ENCODE data around the gene GRP. TPM values are rescaled to one million over a fixed set of nuclear protein-coding genes. Genes with fewer than 3 reads are reported as not detected.

The GRP gene
- total RNA-seq, 1 experiment from 2014 or later, result not detected

- TF ChIP-seq ZBTB33 (IDR thresholded peaks at IDR 0.05; ENCODE audit: extremely low read depth, insufficient replicate concordance, low read length), result no peak
- TF ChIP-seq ATF3 (IDR thresholded peaks at IDR 0.05), result no peak
- TF ChIP-seq CEBPB (IDR thresholded peaks at IDR 0.05; ENCODE audit: low read depth), result no peak
- TF ChIP-seq SP1 (IDR thresholded peaks at IDR 0.05; ENCODE audit: low read depth), result no peak
- no peak for TF ChIP-seq CBX3 (IDR thresholded peaks at IDR 0.05; ENCODE audit: low read depth)
- no peak for TF ChIP-seq RAD21 (IDR thresholded peaks at IDR 0.05; ENCODE audit: low read depth)
- no peak for TF ChIP-seq EGR1 (IDR thresholded peaks at IDR 0.05; ENCODE audit: low read depth)
These were observed 17.6 kb upstream of the GRP start (continued) for GRCh38 chr18:59202258-59202820.

GRCh38 chr18:59207506-59207905 lies 12.5 kb upstream of the GRP start:
- H3K27ac ChIP-seq (ENCODE audit: low read depth, low read length), result no peak overlapping the region
- intact Hi-C loops (cut with micrococcal nuclease), result no loop called here
- TF ChIP-seq POLR2A (IDR thresholded peaks at IDR 0.05; ENCODE audit: borderline replicate concordance, extremely low read depth, insufficient read depth, insufficient read length) (no peak), TCF7L2 (IDR thresholded peaks at IDR 0.05; ENCODE audit: borderline replicate concordance, extremely low read depth, insufficient read depth, insufficient read length) (no peak)
- DNase-seq (ENCODE audit: low read depth, low spot score) (no peak), ATAC-seq (no peak)
- H3K9me3 ChIP-seq (ENCODE audit: control insufficient read depth in 1 of 2, insufficient read depth in 1 of 2, low read depth in 1 of 2, low read length in 2 of 2), result no peaks in the 10 kb centered on the region
- RAD21 ChIA-PET (ENCODE audit: low non-redundant PET in 1 of 2, low total read pairs in 2 of 2, uncharacterized antibody in 2 of 2, unreplicated experiment in 2 of 2), result no interaction called here
- H3K4me2 ChIP-seq (ENCODE audit: low read length), result no peak overlapping the region
- CTCF ChIA-PET, result no interaction called here
- no peaks in the 10 kb centered on the region for H3K4me1 ChIP-seq (ENCODE audit: control insufficient read depth in 1 of 2, insufficient read depth in 2 of 2, low read length in 2 of 2)
- POLR2A ChIA-PET, result interaction anchor here (0.7 kb wide), 1 partner anchor 148 kb away, joined by 3 read pairs; no protein-coding TSS in a partner anchor
- BruUV-seq (replicated peaks), result no TSS peak
- H3K9ac ChIP-seq (ENCODE audit: low read length), result no peak overlapping the region
- H3K79me2 ChIP-seq (ENCODE audit: insufficient read depth, low read length), result no peaks in the 10 kb centered on the region
- H2AFZ ChIP-seq (ENCODE audit: low read depth, low read length, poor library complexity, severe bottlenecking), result no peak overlapping the region
- no peaks in the 10 kb centered on the region for H3K36me3 ChIP-seq (ENCODE audit: control insufficient read depth in 1 of 2, insufficient read depth in 2 of 2, low read length in 2 of 2)
- H3K27me3 ChIP-seq (ENCODE audit: insufficient read depth, low read length), result peaks cover 13% of the 10 kb centered on the region
- no peak overlapping the region for H3K4me3 ChIP-seq (replicated peaks in 1 of 2; ENCODE audit: low read depth in 1 of 2, low read length in 2 of 2)
- no peaks in the 10 kb centered on the region for H4K20me1 ChIP-seq (ENCODE audit: insufficient read depth)
- H3K9me2 ChIP-seq (ENCODE audit: insufficient read depth), result no peaks in the 10 kb centered on the region
